HL-60 (cell line): ENCODE measurements around the gene STXBP5L.
"Not testable (repeated sequence)": the region's sequence is repeated elsewhere in the genome, so short reads cannot be mapped to it uniquely, and the experiment has no call there.

Experiments
- DNase-seq, 2 experiments: peaks; one replicate each; pipeline ENCODE4 v3.0.0-alpha.2; 2010 to 2020; ENCODE audit warnings: low read depth in 1 of 2, low spot score in 1 of 2
- H3K27ac ChIP-seq: fragments of 250-450 bp; sonication (Bioruptor Pico); replicated peaks from 2 replicates; pipeline ENCODE4 v1.5.1; 2020; ENCODE audit warnings: mild to moderate bottlenecking, moderate library complexity
- H3K27me3 ChIP-seq: fragments of 250-450 bp; sonication (Bioruptor Pico); 2 replicates; pipeline ENCODE4 v1.5.1; 2021; ENCODE audit warnings: mild to moderate bottlenecking, moderate library complexity; ENCODE audit not compliant: insufficient read depth, poor library complexity, severe bottlenecking
- H3K4me3 ChIP-seq: replicated peaks from 2 replicates; pipeline ENCODE4 v1.5.1; 2011; ENCODE audit warnings: mild to moderate bottlenecking, control low read depth, low read length; ENCODE audit not compliant: insufficient read depth
- CTCF ChIP-seq: IDR thresholded peaks from one replicate; pipeline ENCODE4 v1.5.1; 2011; ENCODE audit warnings: low read length, control low read depth, inconsistent platforms; ENCODE audit not compliant: insufficient read depth
- GABPA ChIP-seq: IDR thresholded peaks from 2 replicates; pipeline ENCODE4 v1.6.1; 2012; ENCODE audit warnings: low read depth
- POLR2AphosphoS5 ChIP-seq: IDR thresholded peaks from 2 replicates; pipeline ENCODE4 v1.6.1; 2012; ENCODE audit warnings: low read depth
- REST ChIP-seq: IDR thresholded peaks from 2 replicates; pipeline ENCODE4 v1.6.1; 2012; ENCODE audit warnings: low read depth; ENCODE audit not compliant: insufficient replicate concordance
- SPI1 ChIP-seq: IDR thresholded peaks from 2 replicates; pipeline ENCODE4 v1.6.1; 2012; ENCODE audit warnings: low read depth, mild to moderate bottlenecking, borderline replicate concordance

STXBP5L gene

GRCh38 chr3:121073011-121073410 lies 165.0 kb downstream of the STXBP5L start:
- TF ChIP-seq REST (no peak), CTCF (no peak), GABPA (no peak), SPI1 (no peak), POLR2AphosphoS5 (no peak)
- H3K27ac ChIP-seq = no peak overlapping the region
- no peaks in the 10 kb centered on the region for H3K27me3 ChIP-seq
- H3K4me3 ChIP-seq = no peak overlapping the region
- no peak for DNase-seq

- Histone ChIP-seq H3K27ac (no peak overlapping the region), H3K27me3 (no peaks in the 10 kb centered on the region), H3K4me3 (no peak overlapping the region)
- DNase-seq = no peak
- no peak for TF ChIP-seq POLR2AphosphoS5
- no peak for TF ChIP-seq REST
- no peak for TF ChIP-seq SPI1
- TF ChIP-seq CTCF = no peak
Observed at GRCh38 chr3:121075191-121075590, 167.2 kb downstream of the STXBP5L start.

GRCh38 chr3:121078378-121079101 lies 170.5 kb downstream of the STXBP5L start:
- H3K27me3 ChIP-seq, DNase-seq, H3K27ac ChIP-seq, H3K4me3 ChIP-seq: not testable (repeated sequence)

GRCh38 chr3:121096953-121097352 lies 188.9 kb downstream of the STXBP5L start:
- Histone ChIP-seq H3K4me3 (no peak overlapping the region), H3K27ac (no peak overlapping the region), H3K27me3 (no peaks in the 10 kb centered on the region)
- no peak for DNase-seq
- TF ChIP-seq SPI1 (no peak), REST (no peak), POLR2AphosphoS5 (no peak), CTCF (no peak), GABPA (no peak)

GRCh38 chr3:121111086-121111485 lies 203.1 kb downstream of the STXBP5L start:
- not testable (repeated sequence) for H3K4me3 ChIP-seq, H3K27ac ChIP-seq, DNase-seq, H3K27me3 ChIP-seq
